AG08395 (cell line): ENCODE data around the gene ZNF682.
"Not testable (repeated sequence)": the region's sequence is repeated elsewhere in the genome, so short reads cannot be mapped to it uniquely, and the experiment has no call there.

Experiments
- DNase-seq: peaks from one replicate; pipeline ENCODE4 v3.0.0; 2012; ENCODE audit warnings: mixed read lengths, low spot score

ZNF682 gene

GRCh38 chr19:19997656-19998268 is 41.5 kb downstream of the ZNF682 start:
- DNase-seq: peak; percentile 8

GRCh38 chr19:19966862-19967261 is 72.4 kb downstream of the ZNF682 start:
- DNase-seq: no peak

- DNase-seq: not testable (repeated sequence)
Measured at GRCh38 chr19:19966126-19966525, 73.2 kb downstream of the ZNF682 start.

GRCh38 chr19:19964416-19964815 is 74.9 kb downstream of the ZNF682 start:
- DNase-seq: no peak

GRCh38 chr19:19959151-19959799 is 80.0 kb downstream of the ZNF682 start:
- not testable (repeated sequence) for DNase-seq

GRCh38 chr19:19957766-19958165 is 81.5 kb downstream of the ZNF682 start:
- not testable (repeated sequence) for DNase-seq

GRCh38 chr19:19956434-19957075 is 82.8 kb downstream of the ZNF682 start:
- DNase-seq: no peak

GRCh38 chr19:19955208-19955607 is 84.1 kb downstream of the ZNF682 start:
- no peak for DNase-seq
